Thyroid gland (tissue), 4 donors: ENCODE measurements around the gene KIF5C. TPM values are rescaled to one million over a fixed set of nuclear protein-coding genes. Genes with fewer than 3 reads are reported as not detected.

Source experiments
- DNase-seq, 2 donors: peaks; one replicate each; pipeline ENCODE4 v3.0.0-alpha.2; 2019
- H3K27ac ChIP-seq, 3 donors: fragments of 200-600 bp; sonication (generic); 1 replicate in 2 of 3; 2 replicates in 1 of 3; pipeline ENCODE4 v1.5.1; 2016 to 2019; ENCODE audit warnings: mild to moderate bottlenecking in 1 of 3, moderate library complexity in 1 of 3
- H3K27me3 ChIP-seq: fragments of 200-600 bp; sonication (generic); one replicate; pipeline ENCODE4 v1.5.1; 2019
- H3K36me3 ChIP-seq, 2 donors: fragments of 200-600 bp; sonication (generic); one replicate each; pipeline ENCODE4 v1.5.1; 2016 to 2019
- H3K4me1 ChIP-seq, 2 donors: fragments of 200-600 bp; sonication (generic); one replicate each; pipeline ENCODE4 v1.5.1; 2017 to 2019
- H3K4me3 ChIP-seq, 3 donors: fragments of 200-600 bp; sonication (generic); replicated peaks in 1 of 3; 1 replicate in 2 of 3; 2 replicates in 1 of 3; pipeline ENCODE4 v1.5.1; 2016; ENCODE audit warnings: mild to moderate bottlenecking in 1 of 3
- H3K9me3 ChIP-seq: fragments of 200-600 bp; sonication (generic); one replicate; pipeline ENCODE4 v1.5.1; 2017
- CTCF ChIP-seq, 6 experiments: fragments of 200-600 bp in 3 of 6; fragments of 450-650 bp in 3 of 6; sonication (generic) in 3 of 6; IDR thresholded peaks; one replicate each; pipeline ENCODE4 v1.5.1; 2016 to 2019; ENCODE audit warnings: antibody characterized with exemption in 6 of 6, mild to moderate bottlenecking in 2 of 6, inconsistent platforms in 1 of 6, moderate library complexity in 1 of 6
- POLR2A ChIP-seq, 2 donors: fragments of 450-650 bp; IDR thresholded peaks; one replicate each; pipeline ENCODE4 v1.6.1; 2017; ENCODE audit warnings: antibody characterized with exemption in 2 of 2, mild to moderate bottlenecking in 2 of 2, moderate library complexity in 1 of 2
- WGBS, 2 donors: methylation state at CpG; one replicate each; pipeline ENCODE4 v1.1.5; 2017; 5-methylcytosine and 5-hydroxymethylcytosine counted together
- intact Hi-C: fragments of 100-400 bp; cut with DNase I; formaldehyde crosslinking; loops from one replicate; pipeline ENCODE4 v1.15.1; 2023
- total RNA-seq, 4 donors: library from RNA; depleted of rRNA; stranded (reverse); fragments of >200 nt; gene quantifications; one replicate each; pipeline ENCODE4 v1.2.3, GENCODE V29; 2016

Gene KIF5C
- total RNA-seq, 4 donors from 2014 or later, result 1.9 to 2.8 (median 2.3) TPM

GRCh38 chr2:149064856-149065630 lies 190.0 kb downstream of the KIF5C start:
- H3K4me3 ChIP-seq, result no peak overlapping the region
- 85% methylated on average over 5 of the region's 5 CpGs for WGBS, 2 donors
- H3K36me3 ChIP-seq, result no peaks in the 10 kb centered on the region
- H3K27me3 ChIP-seq, result no peaks in the 10 kb centered on the region
- TF ChIP-seq POLR2A (IDR thresholded peaks at IDR 0.05) (no peak), CTCF (IDR thresholded peaks at IDR 0.05) (no peak)
- no peaks in the 10 kb centered on the region for H3K9me3 ChIP-seq
- no peak overlapping the region for H3K27ac ChIP-seq
- H3K4me1 ChIP-seq, result no peaks in the 10 kb centered on the region
- intact Hi-C loops, result no loop called here
- no peak for DNase-seq

- Histone ChIP-seq H3K36me3 (no peaks in the 10 kb centered on the region), H3K27me3 (no peaks in the 10 kb centered on the region), H3K27ac (no peak overlapping the region), H3K9me3 (no peaks in the 10 kb centered on the region), H3K4me3 (no peak overlapping the region), H3K4me1 (no peaks in the 10 kb centered on the region)
- no peak for DNase-seq
- WGBS, 2 donors, result 83 to 91% methylated on average over 6 of the region's 6 CpGs
- TF ChIP-seq POLR2A (IDR thresholded peaks at IDR 0.05) (no peak), CTCF (IDR thresholded peaks at IDR 0.05) (no peak)
- intact Hi-C loops, result no loop called here
Measured at GRCh38 chr2:149068225-149068995, 193.4 kb downstream of the KIF5C start.

GRCh38 chr2:149068996-149069888 lies 194.2 kb downstream of the KIF5C start:
- DNase-seq, result no peak
- H3K27me3 ChIP-seq, result no peaks in the 10 kb centered on the region
- intact Hi-C loops, result no loop called here
- no peak for TF ChIP-seq POLR2A (IDR thresholded peaks at IDR 0.05)
- no peak overlapping the region for H3K27ac ChIP-seq
- H3K4me3 ChIP-seq, result no peak overlapping the region
- no peaks in the 10 kb centered on the region for H3K4me1 ChIP-seq
- 78 to 81% methylated on average over 5 of the region's 5 CpGs for WGBS, 2 donors
- no peaks in the 10 kb centered on the region for H3K9me3 ChIP-seq
- no peaks in the 10 kb centered on the region for H3K36me3 ChIP-seq

- Histone ChIP-seq H3K27ac (no peak overlapping the region), H3K4me3 (no peak overlapping the region), H3K9me3 (no peaks in the 10 kb centered on the region), H3K27me3 (no peaks in the 10 kb centered on the region), H3K36me3 (no peaks in the 10 kb centered on the region), H3K4me1 (no peaks in the 10 kb centered on the region)
- TF ChIP-seq POLR2A (IDR thresholded peaks at IDR 0.05), result no peak
- no peak for TF ChIP-seq CTCF (IDR thresholded peaks at IDR 0.05)
- WGBS, 2 donors, result 53 to 65% methylated on average over 9 of the region's 9 CpGs
- intact Hi-C loops, result no loop called here
- no peak for DNase-seq
Measured at GRCh38 chr2:149070681-149071320, 195.8 kb downstream of the KIF5C start.

GRCh38 chr2:149075105-149075504 lies 200.1 kb downstream of the KIF5C start:
- Histone ChIP-seq H3K4me3 (no peak overlapping the region), H3K27ac (no peak overlapping the region), H3K27me3 (no peaks in the 10 kb centered on the region), H3K9me3 (no peaks in the 10 kb centered on the region), H3K4me1 (peaks cover 0 to 11% of the 10 kb centered on the region in 2 donors), H3K36me3 (no peaks in the 10 kb centered on the region)
- intact Hi-C loops, result no loop called here
- WGBS, 2 donors, result 91% methylated on average over 2 of the region's 2 CpGs
- no peak for DNase-seq
- TF ChIP-seq CTCF (IDR thresholded peaks at IDR 0.05), result no peak
- TF ChIP-seq POLR2A (IDR thresholded peaks at IDR 0.05), result no peak
